GM18873 (cell line): ENCODE data around the gene EGF.
A peak's percentile ranks its signal among the peaks of the same experiment; 100 is the strongest.
"Not testable (repeated sequence)": the region's sequence is repeated elsewhere in the genome, so short reads cannot be mapped to it uniquely, and the experiment has no call there.

Experiments used
- ATAC-seq: cut with Tn5 transposase; IDR thresholded peaks from one replicate; pipeline ENCODE4 v1.9.1; 2021; ENCODE audit warnings: mild to moderate bottlenecking, moderate library complexity, moderate number of reproducible peaks; ENCODE audit not compliant: unreplicated experiment, low FRiP score

The EGF gene

GRCh38 chr4:109912706-109913595, at the start of gene EGF:
TSS of gene EGF (plus strand) at chr4:109912883. CDS start at chr4:109913336, 453 bp downstream.
- no peak for ATAC-seq

- no peak for ATAC-seq
Measured at GRCh38 chr4:109864134-109864533, 48.5 kb upstream of the EGF start.

GRCh38 chr4:109870061-109870460, 42.6 kb upstream of the EGF start:
- no peak for ATAC-seq

GRCh38 chr4:109872065-109872464, 40.6 kb upstream of the EGF start:
- no peak for ATAC-seq

GRCh38 chr4:109872950-109873656, 39.6 kb upstream of the EGF start:
- no peak for ATAC-seq

- ATAC-seq: no peak
Measured at GRCh38 chr4:109873791-109874514, 38.7 kb upstream of the EGF start.

- no peak for ATAC-seq
Measured at GRCh38 chr4:109875106-109875505, 37.6 kb upstream of the EGF start.

- not testable (repeated sequence) for ATAC-seq
Measured at GRCh38 chr4:109875553-109875952, 37.1 kb upstream of the EGF start.

GRCh38 chr4:109876634-109877265, 35.9 kb upstream of the EGF start:
- ATAC-seq: no peak

- peak; percentile 97 for ATAC-seq
Measured at GRCh38 chr4:109877400-109877799, 35.3 kb upstream of the EGF start.

- ATAC-seq: no peak
Measured at GRCh38 chr4:109878355-109878754, 34.3 kb upstream of the EGF start.

- ATAC-seq: no peak
Measured at GRCh38 chr4:109879081-109879480, 33.6 kb upstream of the EGF start.

GRCh38 chr4:109879636-109880314, 32.9 kb upstream of the EGF start:
- no peak for ATAC-seq

- ATAC-seq: no peak
Measured at GRCh38 chr4:109886303-109886702, 26.4 kb upstream of the EGF start.

- no peak for ATAC-seq
Measured at GRCh38 chr4:109887071-109887470, 25.6 kb upstream of the EGF start.

- no peak for ATAC-seq
Measured at GRCh38 chr4:109890076-109890475, 22.6 kb upstream of the EGF start.

GRCh38 chr4:109902559-109903251, 10.0 kb upstream of the EGF start:
- ATAC-seq: no peak

GRCh38 chr4:109908731-109909130, 4.0 kb upstream of the EGF start:
- no peak for ATAC-seq

- no peak for ATAC-seq
Measured at GRCh38 chr4:109910256-109910655, 2.4 kb upstream of the EGF start.
